ENCODE results near the gene ATG14.

The ATG14 gene

GRCh38 chr14:55389330-55389729 is 22.3 kb downstream of the ATG14 start:
- no peak for TF ChIP-seq POLR2A (IDR thresholded peaks at IDR 0.05; ENCODE audit: extremely low read depth, insufficient read length)
- no peak for TF ChIP-seq MYC (IDR thresholded peaks at IDR 0.05; ENCODE audit: low read depth, low read length)
- TF ChIP-seq MAX (IDR thresholded peaks at IDR 0.05; ENCODE audit: low read depth, low read length): no peak
- TF ChIP-seq CTCF (IDR thresholded peaks at IDR 0.05; ENCODE audit: low read depth, low read length): no peak
- no peak for DNase-seq (ENCODE audit: low read depth)
- H3K4me3 ChIP-seq (ENCODE audit: low read depth, low read length): no peak overlapping the region

GRCh38 chr14:55388160-55388559 is 23.5 kb downstream of the ATG14 start:
- DNase-seq (ENCODE audit: low read depth): no peak
- TF ChIP-seq CTCF (IDR thresholded peaks at IDR 0.05; ENCODE audit: low read depth, low read length) (no peak), MYC (IDR thresholded peaks at IDR 0.05; ENCODE audit: low read depth, low read length) (no peak), POLR2A (IDR thresholded peaks at IDR 0.05; ENCODE audit: extremely low read depth, insufficient read length) (no peak)
- no peak overlapping the region for H3K4me3 ChIP-seq (ENCODE audit: low read depth, low read length)

GRCh38 chr14:55387121-55387520 is 24.5 kb downstream of the ATG14 start:
- DNase-seq (ENCODE audit: low read depth): no peak
- TF ChIP-seq MAX (IDR thresholded peaks at IDR 0.05; ENCODE audit: low read depth, low read length) (no peak), MYC (IDR thresholded peaks at IDR 0.05; ENCODE audit: low read depth, low read length) (no peak), CTCF (IDR thresholded peaks at IDR 0.05; ENCODE audit: low read depth, low read length) (no peak), POLR2A (IDR thresholded peaks at IDR 0.05; ENCODE audit: extremely low read depth, insufficient read length) (no peak)

GRCh38 chr14:55386037-55386808 is 25.4 kb downstream of the ATG14 start:
- TF ChIP-seq CTCF (IDR thresholded peaks at IDR 0.05; ENCODE audit: low read depth, low read length) (no peak), POLR2A (IDR thresholded peaks at IDR 0.05; ENCODE audit: extremely low read depth, insufficient read length) (no peak), MYC (IDR thresholded peaks at IDR 0.05; ENCODE audit: low read depth, low read length) (no peak), MAX (IDR thresholded peaks at IDR 0.05; ENCODE audit: low read depth, low read length) (no peak)

More at GRCh38 chr14:55387121-55387520, 24.5 kb downstream of the ATG14 start:
- no peak overlapping the region for H3K4me3 ChIP-seq (ENCODE audit: low read depth, low read length)

GRCh38 chr14:55384536-55384935 is 27.1 kb downstream of the ATG14 start:
- TF ChIP-seq MYC (IDR thresholded peaks at IDR 0.05; ENCODE audit: low read depth, low read length): no peak
- TF ChIP-seq POLR2A (IDR thresholded peaks at IDR 0.05; ENCODE audit: extremely low read depth, insufficient read length): no peak
- TF ChIP-seq MAX (IDR thresholded peaks at IDR 0.05; ENCODE audit: low read depth, low read length): no peak
- no peak for TF ChIP-seq CTCF (IDR thresholded peaks at IDR 0.05; ENCODE audit: low read depth, low read length)
- no peak overlapping the region for H3K4me3 ChIP-seq (ENCODE audit: low read depth, low read length)
- DNase-seq (ENCODE audit: low read depth): no peak

More at GRCh38 chr14:55386037-55386808, 25.4 kb downstream of the ATG14 start:
- no peak overlapping the region for H3K4me3 ChIP-seq (ENCODE audit: low read depth, low read length)
- no peak for DNase-seq (ENCODE audit: low read depth)

Measured in NB4 (cell line).